WERI-Rb-1 (cell line): Measurements from ENCODE around the gene TESK2.

Source experiments
- DNase-seq: peaks from one replicate; pipeline ENCODE4 v3.0.0-alpha.2; 2020
- H3K27ac ChIP-seq: fragments of 250-450 bp; sonication (Bioruptor Pico); 2 replicates; pipeline ENCODE4 v1.5.1; 2020; ENCODE audit warnings: mild to moderate bottlenecking, moderate library complexity
- H3K27me3 ChIP-seq: fragments of 250-450 bp; sonication (Bioruptor Pico); 2 replicates; pipeline ENCODE4 v1.5.1; 2021; ENCODE audit warnings: mild to moderate bottlenecking, low read depth, moderate library complexity; ENCODE audit not compliant: insufficient read depth, severe bottlenecking
- H3K36me3 ChIP-seq: fragments of 250-450 bp; sonication (Bioruptor Pico); 2 replicates; pipeline ENCODE4 v1.5.1; 2020; ENCODE audit warnings: mild to moderate bottlenecking, moderate library complexity
- H3K4me3 ChIP-seq: 2 replicates; pipeline ENCODE4 v1.5.1; 2011; ENCODE audit warnings: low read depth, mild to moderate bottlenecking, control low read depth, low read length
- H3K9me3 ChIP-seq: fragments of 250-450 bp; sonication (Bioruptor Pico); 2 replicates; pipeline ENCODE4 v1.5.1; 2021; ENCODE audit warnings: mild to moderate bottlenecking, moderate library complexity; ENCODE audit not compliant: severe bottlenecking
- CTCF ChIP-seq: IDR thresholded peaks from 2 replicates; pipeline ENCODE4 v1.5.1; 2011; ENCODE audit warnings: low read depth, mild to moderate bottlenecking, control low read depth, inconsistent platforms, low read length

Gene TESK2

GRCh38 chr1:45297666-45298356 is 193.2 kb downstream of the TESK2 start:
- Histone ChIP-seq H3K9me3 (no peaks in the 10 kb centered on the region), H3K4me3 (no peak overlapping the region), H3K27ac (no peak overlapping the region), H3K36me3 (no peaks in the 10 kb centered on the region), H3K27me3 (no peaks in the 10 kb centered on the region)
- DNase-seq = no peak
- TF ChIP-seq CTCF = no peak
